Muscle of arm (tissue), 14 donors: ENCODE results near the gene ASTN2. TPM values are rescaled to one million over a fixed set of nuclear protein-coding genes. Genes with fewer than 3 reads are reported as not detected.

Experiments
- DNase-seq: peaks from one replicate; pipeline ENCODE4 v3.0.0-alpha.2; 2013
- long read RNA-seq, 11 donors: transcript quantifications; one replicate each; lab custom pipeline, GENCODE V29; 2026
- polyA plus RNA-seq, 12 donors: library from polyadenylated mRNA; unstranded; fragments of 120-200 nt; gene quantifications; one replicate each; pipeline ENCODE4 v1.2.1, GENCODE V29; 2013; ENCODE audit not compliant: insufficient read length in 12 of 12

The ASTN2 gene
- 10 to 100 TPM in 2 of 12 donors, 1 to 10 TPM in 8, not detected in 2; 3.7 to 15.7 (median 5.5) TPM for polyA plus RNA-seq
- long read RNA-seq, donor 1, result 0 reads
- long read RNA-seq, donor 2, result 0 reads
- long read RNA-seq, donor 3, result 0 reads
- long read RNA-seq, donor 4, result 0 reads
- long read RNA-seq, donor 5, result 0 reads
- long read RNA-seq, donor 6, result 0 reads
- long read RNA-seq, donor 7, full-length matches to known transcripts, result 1 of 1 reads
- long read RNA-seq, donor 7, partial matches to known transcripts, result 0 of 1 reads
- long read RNA-seq, donor 7, other reads (novel, unspliced or antisense), result 0 of 1 reads
- long read RNA-seq, donor 8, result 0 reads
- long read RNA-seq, donor 9, result 0 reads
- long read RNA-seq, donor 10, result 0 reads
- long read RNA-seq, donor 11, result 0 reads

- DNase-seq, result no peak
These were observed at the start of gene ASTN2 for GRCh38 chr9:117414906-117415331. Gene ASTN2, minus strand, starts transcription at chr9:117415057. Its CDS starts 119 bp downstream, at chr9:117414938.

GRCh38 chr9:117462861-117463260, 48.0 kb upstream of the ASTN2 start:
- peak; percentile 15 for DNase-seq

- DNase-seq, result no peak
These were observed 46.5 kb upstream of the ASTN2 start for GRCh38 chr9:117461386-117461785.

- no peak for DNase-seq
These were observed 45.9 kb upstream of the ASTN2 start for GRCh38 chr9:117460743-117461142.

- no peak for DNase-seq
These were observed 45.1 kb upstream of the ASTN2 start for GRCh38 chr9:117459913-117460312.

DNA sequence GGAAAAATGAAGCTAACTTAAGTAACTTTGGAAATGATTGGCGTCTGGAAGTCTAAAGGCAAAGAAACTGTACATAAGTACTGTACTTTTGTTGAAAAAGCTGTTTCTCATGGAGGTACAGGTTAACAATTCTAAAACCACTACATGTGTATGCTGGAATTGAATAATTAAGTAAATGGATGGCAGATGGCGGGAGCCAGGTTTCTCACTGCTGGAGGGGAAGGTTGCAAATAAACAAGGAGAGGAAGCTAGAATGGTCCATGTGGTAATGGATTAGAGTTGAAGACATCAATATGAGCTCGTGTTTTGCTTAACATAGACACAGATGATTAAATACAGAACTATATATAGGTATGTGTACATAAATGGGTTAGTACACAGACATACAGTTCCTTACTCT, 43.2 kb upstream of the ASTN2 start:
- no peak for DNase-seq

DNA sequence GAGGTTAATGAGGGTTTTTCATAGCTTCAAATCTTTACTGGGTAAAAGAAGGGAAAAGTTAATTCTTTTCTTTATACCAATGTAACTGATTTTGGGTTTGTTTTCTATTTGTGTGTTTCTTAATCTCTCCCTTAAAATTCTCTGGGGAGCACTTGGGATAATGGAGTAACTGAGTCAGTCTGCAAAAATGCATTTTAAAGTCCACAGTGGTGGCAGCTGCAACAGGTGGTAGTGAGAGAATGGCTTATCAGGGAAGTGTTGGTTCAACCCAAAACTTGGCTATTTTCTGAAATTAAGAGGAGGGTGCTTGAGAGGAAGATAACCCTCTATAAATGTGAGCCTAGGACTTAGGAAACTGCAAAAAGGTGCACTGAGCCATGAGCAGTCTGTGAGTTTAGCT, 39.9 kb upstream of the ASTN2 start:
- DNase-seq, result no peak

GRCh38 chr9:117453737-117454136, 38.9 kb upstream of the ASTN2 start:
- no peak for DNase-seq

- DNase-seq, result no peak
These were observed 36.5 kb upstream of the ASTN2 start for GRCh38 chr9:117451311-117451710.

- no peak for DNase-seq
These were observed 33.2 kb upstream of the ASTN2 start for GRCh38 chr9:117448066-117448465.

- DNase-seq, result no peak
These were observed 30.8 kb upstream of the ASTN2 start for GRCh38 chr9:117445631-117446030.

DNA sequence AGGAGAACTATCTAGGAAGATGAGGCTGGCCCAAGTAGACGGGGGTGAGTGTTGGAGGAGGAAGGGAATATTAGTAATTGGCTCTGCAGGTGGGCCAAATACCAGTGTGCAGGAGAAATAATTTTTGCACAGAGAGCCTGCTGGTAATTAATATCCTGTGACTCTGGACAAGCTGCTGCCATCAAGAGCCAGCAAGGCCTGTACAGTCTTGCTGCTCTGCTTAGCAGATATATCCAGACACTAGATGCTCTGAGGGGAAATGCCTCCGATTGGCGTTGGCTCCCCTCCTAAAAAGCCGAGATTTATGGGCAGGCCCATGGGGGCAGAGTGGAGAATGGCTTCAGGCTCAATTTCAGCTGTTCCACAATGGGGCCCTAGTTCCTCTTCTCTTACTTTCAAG, 29.6 kb upstream of the ASTN2 start:
- no peak for DNase-seq

GRCh38 chr9:117437283-117437682, 22.4 kb upstream of the ASTN2 start:
- DNase-seq, result no peak

DNA sequence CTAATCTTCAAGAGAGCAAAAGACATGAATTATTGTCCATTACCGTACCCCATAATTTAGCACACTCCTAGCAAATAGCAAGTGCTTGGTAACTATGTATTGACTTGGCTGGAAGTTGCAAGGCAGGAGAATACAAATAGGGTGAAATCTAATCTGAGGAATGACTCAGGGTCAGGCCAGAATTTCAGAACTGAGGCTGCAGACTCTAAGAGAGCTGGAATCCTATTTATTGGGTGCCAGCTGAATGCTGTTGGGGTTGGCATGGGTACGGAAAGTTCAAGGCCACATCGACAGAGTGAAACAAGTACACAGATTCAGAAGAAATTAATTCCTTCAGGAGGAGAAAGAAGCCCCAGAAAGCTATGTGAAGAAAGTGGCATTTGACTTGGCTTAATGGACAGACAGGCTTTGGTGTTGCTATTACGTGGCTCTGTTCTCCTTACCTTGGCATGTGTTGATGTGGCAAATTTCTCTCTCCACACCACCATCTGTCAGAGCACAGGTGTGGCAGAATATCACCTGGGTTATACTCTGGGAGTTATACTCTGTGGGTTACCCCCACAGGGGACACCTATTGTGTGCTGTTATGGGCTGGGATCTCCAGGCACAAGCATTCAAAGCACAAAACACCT, 20.9 kb upstream of the ASTN2 start:
- no peak for DNase-seq

DNA sequence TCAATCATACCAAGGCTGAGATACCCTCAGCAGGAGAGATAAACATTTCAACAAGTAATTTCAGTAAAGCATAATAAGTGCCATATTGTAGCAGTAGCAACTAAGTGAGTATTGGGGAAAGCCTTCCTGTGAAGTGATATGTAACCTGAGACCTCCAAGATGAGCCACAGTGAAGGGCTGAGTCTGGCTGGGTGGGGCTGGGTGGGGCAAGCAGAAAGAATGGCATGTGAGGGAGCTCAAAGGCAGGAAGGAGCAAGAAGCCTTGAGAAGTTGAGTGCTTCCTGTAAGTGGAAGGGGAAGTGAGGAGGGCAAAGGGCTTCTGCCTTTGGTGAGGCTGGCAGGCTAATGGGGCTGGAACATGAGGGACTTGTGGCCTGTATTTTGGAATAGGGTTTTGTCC, 19.7 kb upstream of the ASTN2 start:
- no peak for DNase-seq

- DNase-seq, result no peak
These were observed 16.0 kb upstream of the ASTN2 start for GRCh38 chr9:117430813-117431212.

GRCh38 chr9:117427357-117427913, 12.6 kb upstream of the ASTN2 start:
- no peak for DNase-seq

- no peak for DNase-seq
These were observed 10.7 kb upstream of the ASTN2 start for GRCh38 chr9:117425566-117425965.

DNA sequence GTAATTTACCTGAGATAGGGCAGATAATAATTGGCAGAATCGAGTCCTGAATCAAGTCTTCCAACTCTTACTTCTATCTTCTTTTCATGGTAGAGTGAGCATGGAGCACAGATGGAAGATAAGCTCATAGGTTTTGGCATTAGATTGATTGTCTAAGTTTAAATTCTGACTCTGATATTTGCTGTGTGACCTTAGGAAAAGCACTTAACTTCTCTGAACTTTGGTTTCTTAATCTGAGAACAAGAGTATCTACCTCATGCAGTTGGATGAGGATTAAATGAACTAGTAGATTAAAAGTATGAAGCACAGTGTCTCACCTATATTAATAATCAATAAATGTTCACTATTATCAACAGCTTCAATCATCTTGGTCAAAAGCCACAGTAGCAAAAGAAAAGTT, 9.4 kb upstream of the ASTN2 start:
- DNase-seq, result no peak

DNA sequence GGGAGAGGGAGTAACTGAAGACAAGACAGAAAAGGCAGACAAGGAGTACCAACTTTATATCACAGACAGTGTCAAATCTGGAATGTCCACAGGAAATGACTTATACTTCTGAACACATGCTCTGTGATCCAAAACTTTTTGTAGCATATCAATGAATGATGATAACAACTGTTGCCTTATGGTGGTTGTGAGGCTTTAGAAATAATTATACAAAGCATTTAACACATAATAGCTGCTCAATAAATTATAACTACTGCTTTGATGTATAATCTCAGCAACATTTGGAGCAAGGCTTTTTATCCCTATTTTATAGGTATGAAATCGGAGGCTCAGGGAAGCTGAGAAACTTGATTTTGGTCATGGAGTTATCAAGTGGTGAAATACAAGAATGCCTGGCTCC, 3.3 kb upstream of the ASTN2 start:
- DNase-seq, result no peak

DNA sequence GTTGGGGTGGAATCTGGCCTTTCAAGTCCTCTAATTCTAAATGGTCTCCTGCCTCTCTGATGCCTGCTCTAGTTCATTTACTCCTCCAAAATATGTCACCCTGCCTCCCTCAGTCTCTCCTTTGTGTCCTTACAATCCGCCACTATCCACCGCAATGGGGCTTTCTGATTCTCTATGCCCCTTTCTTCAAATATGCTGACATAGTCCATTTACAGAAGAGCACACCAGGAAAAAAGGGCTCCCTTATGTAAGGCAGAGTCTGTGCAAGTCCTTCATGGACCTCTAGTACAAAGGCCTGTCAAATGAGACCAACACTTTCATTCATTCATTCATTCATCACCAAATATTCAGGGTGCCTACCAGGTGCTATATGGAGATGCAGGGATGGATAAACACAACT, 2.0 kb upstream of the ASTN2 start:
- DNase-seq, result no peak

DNA sequence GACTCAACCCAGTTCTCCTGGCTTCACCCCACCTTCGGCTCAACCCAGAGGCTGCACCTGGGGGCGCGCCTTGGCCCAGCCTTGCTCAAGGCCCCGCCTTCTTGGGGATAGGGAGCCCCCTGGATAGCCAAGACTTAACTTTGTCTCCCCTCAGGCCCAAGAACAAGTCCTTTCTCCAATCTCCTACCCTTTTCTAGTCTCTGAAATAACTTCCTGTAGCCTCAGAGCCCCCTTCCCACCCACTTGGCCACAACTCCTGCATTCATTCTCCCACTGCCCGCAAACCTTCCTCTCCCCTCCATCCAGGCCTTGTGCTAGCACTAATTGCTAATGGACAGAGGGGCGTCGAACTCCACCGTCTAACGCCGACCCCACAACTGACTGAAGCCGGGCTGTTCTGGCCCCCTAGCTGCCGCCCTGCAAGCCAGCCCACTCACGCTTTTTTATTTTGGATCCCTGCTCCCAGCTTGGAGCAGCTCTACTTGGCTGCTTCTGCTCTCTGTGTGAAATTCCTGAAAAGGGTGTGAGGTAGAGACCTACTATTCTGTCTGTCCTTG, 579 bp upstream of the ASTN2 start:
- no peak for DNase-seq
